Heart left ventricle (tissue), 13 donors: ENCODE data around the gene MAGI2.

Experiments
- CTCF ChIP-seq, 12 donors: fragments of 200-600 bp; sonication (generic) in 4 of 12; IDR thresholded peaks; one replicate each; pipeline versions ENCODE4 v1.5.0 to v1.8.0; 2018 to 2022; ENCODE audit warnings: antibody characterized with exemption in 12 of 12, mild to moderate bottlenecking in 5 of 12
- POLR2A ChIP-seq, 2 donors: fragments of 450-650 bp; IDR thresholded peaks; one replicate each; pipeline ENCODE4 v1.6.1; 2017; ENCODE audit warnings: antibody characterized with exemption in 2 of 2, mild to moderate bottlenecking in 2 of 2, moderate library complexity in 2 of 2
- donor health status: ischemic (EF 13 %, LVEDD 7.1; RV severe dilation, severe dysfunction).
- donor health status: DM: no; HTN: yes; CAD: no.
- donor health status: DM: no; HTN: no; CAD: no.
- donor health status: ischemic (EF 25% LVEDD 6.9; RV normal size, moderate dysfunction).
- donor health status: ischemic (EF 25% LVEDD 5.7; RV mildly dilated, moderate dysfunction).
- donor health status: ischemic (EF 35%, LVEDD 5.7; RV mildly dilated, moderate dysfunction).
- donor health status: nonischemic (EF 11% LVEDD 7.7; RV severe dilation, severe dysfunction).
- donor health status: DM: yes; HTN: yes; CAD: no.
- donor health status: PGD.
- donor health status: ischemic (EF 29% LVEDD 5.4; RV normal size, mild dysfunction).
- donor health status: nonischemic (EF 23%, LVEDD 6.1; RV moderate dilation, normal function).

DNA sequence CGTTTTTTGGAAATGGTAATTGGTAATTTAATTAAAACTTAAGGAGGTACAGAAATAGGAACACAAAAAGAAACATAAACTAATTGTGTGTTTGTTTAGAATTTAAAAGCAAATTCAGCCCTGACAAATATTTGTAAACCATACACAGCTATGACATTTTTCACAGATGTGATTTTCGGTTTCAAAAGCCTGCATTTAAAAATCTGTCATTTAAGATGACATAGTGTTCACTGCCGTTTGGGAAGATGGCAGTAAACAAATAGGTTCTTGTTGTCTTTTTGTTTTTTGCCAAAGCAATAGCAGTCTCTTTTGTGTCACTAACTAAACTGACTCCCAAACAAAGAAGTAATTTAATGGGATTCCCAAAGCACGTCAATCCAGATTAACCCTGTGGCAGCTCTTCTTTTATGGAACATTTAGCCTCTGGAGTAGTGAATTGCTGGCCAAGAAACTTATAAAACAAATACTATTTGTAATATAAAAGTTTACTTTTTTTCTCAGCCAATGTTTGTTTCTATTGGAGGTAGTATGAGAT, 957.3 kb downstream of the MAGI2 start:
- no peak for TF ChIP-seq CTCF (IDR thresholded peaks at IDR 0.05)
- no peak for TF ChIP-seq POLR2A (IDR thresholded peaks at IDR 0.05)
